Spleen (tissue), 7 donors: ENCODE results near the gene SPDEF.

Source experiments
- POLR2A ChIP-seq, 3 donors: fragments of 450-650 bp; IDR thresholded peaks; one replicate each; pipeline ENCODE4 v1.5.1; 2017; ENCODE audit warnings: antibody characterized with exemption in 3 of 3, mild to moderate bottlenecking in 1 of 3
- POLR2AphosphoS5 ChIP-seq, 3 donors: sonication (generic); formaldehyde crosslinking; IDR thresholded peaks; one replicate each; pipeline ENCODE4 v1.5.1; 2017; ENCODE audit warnings: antibody characterized with exemption in 3 of 3
- TF ChIP-seq, protein P1 (sequence below), 11 experiments: fragments of 200-600 bp in 7 of 11; fragments of 450-650 bp in 4 of 11; sonication (generic) in 4 of 11; IDR thresholded peaks in 8 of 11; conservative IDR thresholded peaks in 3 of 11; 1 replicate in 7 of 11; 2 replicates in 4 of 11; pipeline versions ENCODE4 v1.4.0 to v1.8.0; 2016 to 2021; ENCODE audit warnings: antibody characterized with exemption in 11 of 11, inconsistent platforms in 4 of 11, mild to moderate bottlenecking in 1 of 11
- donor health status: DM: no; HTN: no; CAD: no; lungs with moderate emphysema.
- donor health status: DM: no; HTN: no; CAD: no.
- donor health status: DM: no; HTN: no; CAD: no.

- TF ChIP-seq POLR2A (IDR thresholded peaks at IDR 0.05) (no peak), POLR2AphosphoS5 (IDR thresholded peaks at IDR 0.05) (no peak)
- TF ChIP-seq, protein P1, sequence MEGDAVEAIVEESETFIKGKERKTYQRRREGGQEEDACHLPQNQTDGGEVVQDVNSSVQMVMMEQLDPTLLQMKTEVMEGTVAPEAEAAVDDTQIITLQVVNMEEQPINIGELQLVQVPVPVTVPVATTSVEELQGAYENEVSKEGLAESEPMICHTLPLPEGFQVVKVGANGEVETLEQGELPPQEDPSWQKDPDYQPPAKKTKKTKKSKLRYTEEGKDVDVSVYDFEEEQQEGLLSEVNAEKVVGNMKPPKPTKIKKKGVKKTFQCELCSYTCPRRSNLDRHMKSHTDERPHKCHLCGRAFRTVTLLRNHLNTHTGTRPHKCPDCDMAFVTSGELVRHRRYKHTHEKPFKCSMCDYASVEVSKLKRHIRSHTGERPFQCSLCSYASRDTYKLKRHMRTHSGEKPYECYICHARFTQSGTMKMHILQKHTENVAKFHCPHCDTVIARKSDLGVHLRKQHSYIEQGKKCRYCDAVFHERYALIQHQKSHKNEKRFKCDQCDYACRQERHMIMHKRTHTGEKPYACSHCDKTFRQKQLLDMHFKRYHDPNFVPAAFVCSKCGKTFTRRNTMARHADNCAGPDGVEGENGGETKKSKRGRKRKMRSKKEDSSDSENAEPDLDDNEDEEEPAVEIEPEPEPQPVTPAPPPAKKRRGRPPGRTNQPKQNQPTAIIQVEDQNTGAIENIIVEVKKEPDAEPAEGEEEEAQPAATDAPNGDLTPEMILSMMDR (IDR thresholded peaks at IDR 0.05 in 8 of 11, conservative IDR thresholded peaks at IDR 0.05 in 3 of 11) = no peak
Observed at GRCh38 chr6:34556031-34556471, at the start of gene SPDEF.
